Adrenal gland (tissue), 12 donors: ENCODE data around the gene GPRC5D. TPM values are rescaled to one million over a fixed set of nuclear protein-coding genes. Genes with fewer than 3 reads are reported as not detected.
A peak's percentile ranks its signal among the peaks of the same experiment; 100 is the strongest.

Experiments used
- DNase-seq, 7 donors: peaks; one replicate each; pipeline ENCODE4 v3.0.0-alpha.2; 2019 to 2020
- H3K27ac ChIP-seq, 5 donors: fragments of 200-600 bp; sonication (generic) in 4 of 5; 1 replicate in 3 of 5; 2 replicates in 2 of 5; pipeline versions ENCODE4 v1.5.1 to v1.8.0; 2016 to 2020; ENCODE audit warnings: mild to moderate bottlenecking in 1 of 5
- H3K27me3 ChIP-seq: fragments of 200-600 bp; 2 replicates; pipeline ENCODE4 v1.8.0; 2021
- H3K36me3 ChIP-seq, 2 donors: fragments of 200-600 bp; replicated peaks in 1 of 2; 1 replicate in 1 of 2; 2 replicates in 1 of 2; pipeline versions ENCODE4 v1.5.1 to v1.8.0; 2018 to 2022
- H3K4me1 ChIP-seq, 2 donors: fragments of 200-600 bp; replicated peaks in 1 of 2; 1 replicate in 1 of 2; 2 replicates in 1 of 2; pipeline versions ENCODE4 v1.5.1 to v1.8.0; 2018 to 2021
- H3K4me3 ChIP-seq, 4 donors: fragments of 200-600 bp; sonication (generic) in 3 of 4; one replicate each; pipeline ENCODE4 v1.5.1; 2016 to 2018
- H3K9me3 ChIP-seq, 3 donors: fragments of 200-600 bp; sonication (generic) in 1 of 3; replicated peaks in 1 of 3; 1 replicate in 2 of 3; 2 replicates in 1 of 3; pipeline versions ENCODE4 v1.5.1 to v1.8.0; 2016 to 2021
- CTCF ChIP-seq, 6 experiments: fragments of 450-650 bp in 4 of 6; fragments of 200-600 bp in 2 of 6; sonication (generic) in 1 of 6; IDR thresholded peaks; 1 replicate in 5 of 6; 2 replicates in 1 of 6; pipeline versions ENCODE4 v1.5.1 to v1.8.0; 2016 to 2021; ENCODE audit warnings: antibody characterized with exemption in 6 of 6, mild to moderate bottlenecking in 2 of 6, moderate library complexity in 1 of 6
- POLR2A ChIP-seq, 2 donors: fragments of 450-650 bp; IDR thresholded peaks; one replicate each; pipeline ENCODE4 v1.6.1; 2017; ENCODE audit warnings: antibody characterized with exemption in 2 of 2, mild to moderate bottlenecking in 2 of 2, moderate library complexity in 1 of 2
- WGBS, 4 donors: extraction: QIAGEN DNeasy Blood & Tissue Kit in 2 of 4; methylation state at CpG; one replicate each; pipeline versions ENCODE4 v1.1.5 to v1.1.7; 2013 to 2017; 5-methylcytosine and 5-hydroxymethylcytosine counted together
- intact Hi-C, 2 donors: fragments of 100-400 bp; cut with DNase I; formaldehyde crosslinking; loops; one replicate each; pipeline versions ENCODE4 v1.14.1 to v1.15.0; 2022 to 2023
- polyA plus RNA-seq, 3 donors: library from polyadenylated mRNA; stranded (reverse); fragments of 200-250 nt in 2 of 3; fragments of 350-450 nt in 1 of 3; fragmentation: Illumina TruSeq in 1 of 3; extraction: RNeasy Lipid Tissue Mini Kit (QIAGEN cat#74804) in 1 of 3; gene quantifications; one replicate each; pipeline ENCODE4 v1.2.3, GENCODE V29; 2013 to 2014
- total RNA-seq, 9 donors: library from RNA; depleted of rRNA in 4 of 9; stranded (reverse); fragments of >200 nt in 4 of 9; fragments of 120-200 nt in 1 of 9; fragmentation: NEBNext Ultra II Directional in 1 of 9; extraction: Animal tissue kit (Norgen Biotek cat#: 25700) in 1 of 9; gene quantifications; one replicate each; pipeline versions ENCODE4 v1.1.0 to v1.2.4, GENCODE V29; 2013 to 2023
- donor health status: healthy with polysubstance abuse.
- donor health status: Bipolar disorder and iron deficiency.
- donor health status: DM: yes; HTN: yes; CAD: no.
- donor health status: DM: no; HTN: no; CAD: no.
- donor health status: DM: no; HTN: no; CAD: no.
- donor health status: DM: yes; HTN: yes; CAD: no.

Gene GPRC5D
- total and polyA plus RNA-seq, 12 donors = 0.17 to 0.40 TPM; not detected in 10

DNA sequence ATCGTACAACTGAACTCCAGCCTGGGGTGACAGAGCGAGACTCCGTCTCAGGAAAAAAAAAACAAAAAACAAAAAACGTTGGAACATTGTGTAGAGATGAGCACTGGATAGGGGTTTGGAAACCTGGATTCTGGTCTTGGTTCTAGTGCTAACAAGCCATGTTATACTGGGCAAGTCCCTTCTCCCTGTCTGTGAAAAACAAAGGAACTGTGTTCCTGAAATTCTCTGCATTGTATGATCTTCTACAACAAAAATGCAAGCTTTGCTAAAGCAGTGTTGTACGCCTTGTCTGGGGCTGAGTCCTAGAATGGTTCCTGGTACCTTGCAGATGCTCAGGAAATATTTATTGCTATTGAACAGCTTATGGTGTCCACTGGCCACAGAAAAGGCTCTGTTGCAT is 13.4 kb downstream of the GPRC5D start:
- H3K9me3 ChIP-seq = no peaks in the 10 kb centered on the region
- H3K4me3 ChIP-seq = no peak overlapping the region
- no peaks in the 10 kb centered on the region for H3K4me1 ChIP-seq
- intact Hi-C loops = no loop called here
- no peaks in the 10 kb centered on the region for H3K36me3 ChIP-seq
- H3K27me3 ChIP-seq = no peaks in the 10 kb centered on the region
- DNase-seq = no peak
- WGBS, 4 donors = 82 to 86% (median 83%) methylated on average over 5 of the region's 5 CpGs
- TF ChIP-seq CTCF (IDR thresholded peaks at IDR 0.05) (no peak), POLR2A (IDR thresholded peaks at IDR 0.05) (no peak)
- H3K27ac ChIP-seq = no peak overlapping the region

- Histone ChIP-seq H3K4me1 (no peaks in the 10 kb centered on the region), H3K4me3 (no peak overlapping the region), H3K27ac (no peak overlapping the region), H3K36me3 (no peaks in the 10 kb centered on the region), H3K27me3 (no peaks in the 10 kb centered on the region), H3K9me3 (no peaks in the 10 kb centered on the region)
- intact Hi-C loops = no loop called here
- DNase-seq = no peak
- WGBS, 4 donors = 89 to 94% (median 93%) methylated on average over 11 of the region's 11 CpGs
- TF ChIP-seq CTCF (IDR thresholded peaks at IDR 0.05) = no peak
- TF ChIP-seq POLR2A (IDR thresholded peaks at IDR 0.05) = no peak
Measured at GRCh38 chr12:12936983-12937491, 14.9 kb downstream of the GPRC5D start.

- TF ChIP-seq CTCF (IDR thresholded peaks at IDR 0.05) (no peak), POLR2A (IDR thresholded peaks at IDR 0.05) (no peak)
- Histone ChIP-seq H3K4me1 (no peaks in the 10 kb centered on the region), H3K27ac (no peak overlapping the region), H3K4me3 (no peak overlapping the region), H3K27me3 (no peaks in the 10 kb centered on the region), H3K36me3 (no peaks in the 10 kb centered on the region), H3K9me3 (no peaks in the 10 kb centered on the region)
- DNase-seq = no peak
- WGBS, 4 donors = 62 to 70% (median 67%) methylated on average over 8 of the region's 8 CpGs
- intact Hi-C loops = no loop called here
Measured at GRCh38 chr12:12934556-12934955, 17.4 kb downstream of the GPRC5D start.

DNA sequence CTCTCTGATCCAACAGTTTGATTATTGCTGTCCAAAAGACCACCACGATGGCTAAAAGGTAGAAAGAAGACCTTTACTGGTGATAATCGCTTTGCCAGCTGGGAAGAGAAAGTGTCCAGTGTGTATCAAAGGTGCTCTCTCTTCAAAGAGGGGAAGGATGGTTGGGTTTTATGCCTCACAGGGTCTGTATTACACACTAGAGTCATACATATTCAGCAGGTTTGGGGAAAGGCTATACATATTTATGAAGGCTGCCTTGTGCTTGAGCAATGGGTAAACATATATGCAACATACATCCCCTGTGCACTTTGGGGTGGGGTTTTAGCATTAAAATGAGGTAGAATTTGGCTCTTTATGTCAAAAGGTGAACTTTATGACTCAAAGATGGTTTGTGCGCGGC is 18.2 kb downstream of the GPRC5D start:
- WGBS, 4 donors = 90 to 94% (median 92%) methylated on average over 4 of the region's 4 CpGs
- no peaks in the 10 kb centered on the region for H3K36me3 ChIP-seq
- DNase-seq = peak in 1 of 7 donors; percentile 4

More for the DNA sequence above, 18.2 kb downstream of the GPRC5D start:
- H3K4me1 ChIP-seq = no peaks in the 10 kb centered on the region
- TF ChIP-seq POLR2A (IDR thresholded peaks at IDR 0.05) (no peak), CTCF (IDR thresholded peaks at IDR 0.05) (no peak)
- intact Hi-C loops = no loop called here
- no peaks in the 10 kb centered on the region for H3K9me3 ChIP-seq
- no peak overlapping the region for H3K27ac ChIP-seq
- H3K4me3 ChIP-seq = no peak overlapping the region
- no peaks in the 10 kb centered on the region for H3K27me3 ChIP-seq
